Heart left ventricle (tissue), 16 donors: ENCODE data around the gene MYBPHL. TPM values are rescaled to one million over a fixed set of nuclear protein-coding genes. Genes with fewer than 3 reads are reported as not detected.
A peak's percentile ranks its signal among the peaks of the same experiment; 100 is the strongest.

Source experiments
- ATAC-seq, 4 donors: fragments of 200-7000 bp; cut with Tn5 transposase; one replicate each; pipeline ENCODE4 v1.9.1; 2020 to 2022; ENCODE audit warnings: moderate library complexity in 4 of 4, mild to moderate bottlenecking in 3 of 4, moderate number of reproducible peaks in 1 of 4
- DNase-seq, 5 donors: peaks; one replicate each; pipeline ENCODE4 v3.0.0-alpha.2; 2020
- H3K27ac ChIP-seq, 12 donors: fragments of 200-600 bp; sonication (generic) in 4 of 12; one replicate each; pipeline versions ENCODE4 v1.5.0 to v1.8.0; 2016 to 2022; ENCODE audit warnings: mild to moderate bottlenecking in 2 of 12
- H3K27me3 ChIP-seq, 9 donors: fragments of 200-600 bp; sonication (generic) in 2 of 9; one replicate each; pipeline versions ENCODE4 v1.5.1 to v1.8.0; 2016 to 2022; ENCODE audit warnings: mild to moderate bottlenecking in 3 of 9
- H3K36me3 ChIP-seq, 9 donors: fragments of 200-600 bp; sonication (generic) in 2 of 9; one replicate each; pipeline versions ENCODE4 v1.5.0 to v1.8.0; 2018 to 2022; ENCODE audit warnings: mild to moderate bottlenecking in 2 of 9
- H3K4me1 ChIP-seq, 12 donors: fragments of 200-600 bp; sonication (generic) in 4 of 12; one replicate each; pipeline versions ENCODE4 v1.5.0 to v1.8.0; 2016 to 2022; ENCODE audit warnings: mild to moderate bottlenecking in 3 of 12
- H3K4me3 ChIP-seq, 12 donors: fragments of 200-600 bp; sonication (generic) in 4 of 12; one replicate each; pipeline versions ENCODE4 v1.5.0 to v1.8.0; 2017 to 2022; ENCODE audit warnings: mild to moderate bottlenecking in 9 of 12, moderate library complexity in 4 of 12
- H3K9me3 ChIP-seq, 12 donors: fragments of 200-600 bp; sonication (generic) in 4 of 12; one replicate each; pipeline versions ENCODE4 v1.5.0 to v1.8.0; 2016 to 2022; ENCODE audit warnings: mild to moderate bottlenecking in 1 of 12
- CTCF ChIP-seq, 12 donors: fragments of 200-600 bp; sonication (generic) in 4 of 12; IDR thresholded peaks; one replicate each; pipeline versions ENCODE4 v1.5.0 to v1.8.0; 2018 to 2022; ENCODE audit warnings: antibody characterized with exemption in 12 of 12, mild to moderate bottlenecking in 5 of 12
- POLR2A ChIP-seq, 2 donors: fragments of 450-650 bp; IDR thresholded peaks; one replicate each; pipeline ENCODE4 v1.6.1; 2017; ENCODE audit warnings: antibody characterized with exemption in 2 of 2, mild to moderate bottlenecking in 2 of 2, moderate library complexity in 2 of 2
- WGBS, 4 donors: extraction: QIAGEN DNeasy Blood & Tissue Kit in 2 of 4; methylation state at CpG; one replicate each; pipeline versions ENCODE4 v1.1.5 to v1.1.7; 2013 to 2018; 5-methylcytosine and 5-hydroxymethylcytosine counted together
- intact Hi-C, 10 donors: fragments of 100-400 bp; cut with DNase I; formaldehyde crosslinking; loops; one replicate each; pipeline versions ENCODE4 v1.11.1 to v1.14.2; 2022
- polyA plus RNA-seq, 2 donors: library from polyadenylated mRNA; stranded (reverse); fragments of 200-250 nt; gene quantifications; one replicate each; pipeline ENCODE4 v1.2.3, GENCODE V29; 2013
- total RNA-seq, 9 donors: library from RNA; depleted of rRNA in 2 of 9; stranded (reverse); fragments of >200 nt in 2 of 9; fragmentation: NEBNext Ultra II Directional in 3 of 9; extraction: Animal tissue kit (Norgen Biotek cat#: 25700) in 3 of 9; gene quantifications; one replicate each; pipeline versions ENCODE4 v1.1.0 to v1.2.4, GENCODE V29; 2016 to 2023
- donor health status: ischemic (EF 13 %, LVEDD 7.1; RV severe dilation, severe dysfunction).
- donor health status: healthy with polysubstance abuse.
- donor health status: DM: no; HTN: yes; CAD: no.
- donor health status: DM: no; HTN: no; CAD: no.
- donor health status: ischemic (EF 25% LVEDD 6.9; RV normal size, moderate dysfunction).
- donor health status: ischemic (EF 25% LVEDD 5.7; RV mildly dilated, moderate dysfunction).
- donor health status: healthy.
- donor health status: DM: yes; HTN: yes; CAD: no.
- donor health status: ischemic (EF 35%, LVEDD 5.7; RV mildly dilated, moderate dysfunction).
- donor health status: nonischemic (EF 11% LVEDD 7.7; RV severe dilation, severe dysfunction).
- donor health status: DM: yes; HTN: yes; CAD: no.
- donor health status: PGD.
- donor health status: ischemic (EF 29% LVEDD 5.4; RV normal size, mild dysfunction).
- donor health status: nonischemic (EF 23%, LVEDD 6.1; RV moderate dilation, normal function).

The MYBPHL gene
- total and polyA plus RNA-seq, 11 donors: 0.24 to 2.5 (median 0.53) TPM; not detected in 3

GRCh38 chr1:109298666-109299557 lies 7.9 kb downstream of the MYBPHL start:
- H3K27me3 ChIP-seq: peaks cover 0 to under 1% (median 0%) of the 10 kb centered on the region in 9 donors
- peaks cover 0 to 31% (median 25%) of the 10 kb centered on the region in 12 donors for H3K4me1 ChIP-seq
- H3K9me3 ChIP-seq: no peaks in the 10 kb centered on the region
- peak overlapping the region in 11 of 12 donors; percentile 17 to 77 (median 68) for H3K27ac ChIP-seq
- peak; percentile 56 to 81 (median 72) for ATAC-seq
- WGBS, 4 donors: 22 to 37% (median 27%) methylated on average over 11 of the region's 11 CpGs
- no peak overlapping the region for H3K4me3 ChIP-seq
- intact Hi-C loops: loop anchor here in 2 of 10 donors (1.0 to 10.0 kb wide), 2 partner anchors 16 to 46 kb away; partner anchors contain the start of gene PSRC1 (in 1 of the 2)
- peak in 4 of 5 donors; percentile 63 to 74 (median 72) for DNase-seq
- no peak for TF ChIP-seq POLR2A (IDR thresholded peaks at IDR 0.05)
- no peak for TF ChIP-seq CTCF (IDR thresholded peaks at IDR 0.05)
- no peaks in the 10 kb centered on the region for H3K36me3 ChIP-seq

- peaks cover 0 to 30% (median 25%) of the 10 kb centered on the region in 12 donors for H3K4me1 ChIP-seq
- H3K27ac ChIP-seq: no peak overlapping the region
- no peak for TF ChIP-seq POLR2A (IDR thresholded peaks at IDR 0.05)
- TF ChIP-seq CTCF (IDR thresholded peaks at IDR 0.05): no peak
- ATAC-seq (no peak), DNase-seq (no peak)
- intact Hi-C loops: loop anchor here in 1 of 10 donors (10.0 kb wide), 1 partner anchor 48 kb away; no protein-coding TSS in a partner anchor
- 87 to 95% (median 93%) methylated on average over 15 to 16 of the region's 16 CpGs for WGBS, 4 donors
- H3K4me3 ChIP-seq: no peak overlapping the region
- H3K27me3 ChIP-seq: no peaks in the 10 kb centered on the region
- H3K9me3 ChIP-seq: no peaks in the 10 kb centered on the region
- no peaks in the 10 kb centered on the region for H3K36me3 ChIP-seq
Observed at GRCh38 chr1:109296782-109297181, 10.0 kb downstream of the MYBPHL start.

- Histone ChIP-seq H3K4me3 (no peak overlapping the region), H3K4me1 (peaks cover 0 to 35% (median 25%) of the 10 kb centered on the region in 12 donors), H3K27me3 (no peaks in the 10 kb centered on the region), H3K9me3 (no peaks in the 10 kb centered on the region), H3K36me3 (no peaks in the 10 kb centered on the region), H3K27ac (no peak overlapping the region)
- DNase-seq (no peak), ATAC-seq (no peak)
- 85 to 91% (median 87%) methylated on average over 12 of the region's 12 CpGs for WGBS, 4 donors
- intact Hi-C loops: loop anchor here in 1 of 10 donors (10.0 kb wide), 1 partner anchor 49 kb away; no protein-coding TSS in a partner anchor
- TF ChIP-seq POLR2A (IDR thresholded peaks at IDR 0.05): no peak
- no peak for TF ChIP-seq CTCF (IDR thresholded peaks at IDR 0.05)
Observed at GRCh38 chr1:109295712-109296415, 10.9 kb downstream of the MYBPHL start.

DNA sequence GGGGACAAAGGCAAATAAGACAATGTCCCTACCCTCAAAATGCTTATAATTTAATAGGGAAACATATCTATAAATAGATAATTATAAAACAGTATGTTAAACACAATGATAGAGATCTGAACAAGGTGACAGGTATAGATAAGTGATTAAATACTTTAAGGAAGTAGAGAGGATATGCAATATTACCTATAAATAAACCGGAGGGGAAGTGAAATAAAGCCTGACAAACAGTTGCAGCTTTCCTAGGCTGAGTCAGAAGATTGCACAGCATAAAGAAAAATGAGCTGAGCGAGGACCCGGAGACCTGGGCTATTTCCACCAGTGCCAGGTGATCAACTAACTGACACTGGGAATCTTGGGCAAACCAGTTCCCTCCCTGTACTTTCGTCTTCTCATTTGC lies 12.3 kb downstream of the MYBPHL start:
- ATAC-seq (no peak), DNase-seq (no peak)
- intact Hi-C loops: loop anchor here in 1 of 10 donors (10.0 kb wide), 1 partner anchor 50 kb away; no protein-coding TSS in a partner anchor
- 64 to 74% (median 71%) methylated on average over 4 of the region's 4 CpGs for WGBS, 4 donors
- H3K4me1 ChIP-seq: peaks cover 0 to 29% (median 15%) of the 10 kb centered on the region in 12 donors
- no peak overlapping the region for H3K27ac ChIP-seq
- H3K9me3 ChIP-seq: no peaks in the 10 kb centered on the region
- H3K27me3 ChIP-seq: no peaks in the 10 kb centered on the region
- no peak overlapping the region for H3K4me3 ChIP-seq
- TF ChIP-seq POLR2A (IDR thresholded peaks at IDR 0.05) (no peak), CTCF (IDR thresholded peaks at IDR 0.05) (no peak)
- H3K36me3 ChIP-seq: no peaks in the 10 kb centered on the region
